ENCODE data around the gene TPGS1.
"Not testable (repeated sequence)": the region's sequence is repeated elsewhere in the genome, so short reads cannot be mapped to it uniquely, and the experiment has no call there.

The TPGS1 gene

DNA sequence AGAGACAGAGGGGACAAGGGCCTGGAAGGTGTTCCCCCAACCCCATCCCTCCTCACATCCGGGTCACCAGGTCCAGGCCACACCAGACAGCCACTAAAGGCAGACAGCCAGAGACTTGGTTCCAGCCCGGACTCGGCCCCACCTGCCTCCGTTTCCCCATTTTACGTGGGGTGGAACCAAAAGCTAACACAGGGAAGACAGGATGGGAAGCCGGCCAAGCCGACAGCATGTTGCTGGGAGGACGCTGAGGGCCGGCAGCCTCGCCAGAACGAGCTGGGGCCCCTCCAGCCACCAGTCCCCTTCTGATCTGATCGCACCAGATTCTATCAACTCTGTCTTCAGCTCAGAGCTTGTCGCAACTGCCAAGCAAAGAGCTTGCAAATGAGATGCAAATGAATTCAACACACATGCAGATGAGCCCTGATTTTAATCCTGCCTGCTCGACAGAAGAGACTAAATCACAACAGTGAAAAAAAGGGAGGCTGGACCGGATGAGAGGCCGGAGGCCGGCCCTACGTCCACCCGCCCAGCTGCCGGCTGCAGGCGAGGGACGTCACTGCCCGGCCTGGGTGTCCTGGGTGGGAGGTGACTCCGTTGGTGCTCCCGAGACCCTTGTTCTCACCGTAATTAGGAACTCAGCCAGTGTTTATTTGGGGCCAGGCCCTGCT is 28.9 kb upstream of the TPGS1 start:
- no peak for DNase-seq

DNA sequence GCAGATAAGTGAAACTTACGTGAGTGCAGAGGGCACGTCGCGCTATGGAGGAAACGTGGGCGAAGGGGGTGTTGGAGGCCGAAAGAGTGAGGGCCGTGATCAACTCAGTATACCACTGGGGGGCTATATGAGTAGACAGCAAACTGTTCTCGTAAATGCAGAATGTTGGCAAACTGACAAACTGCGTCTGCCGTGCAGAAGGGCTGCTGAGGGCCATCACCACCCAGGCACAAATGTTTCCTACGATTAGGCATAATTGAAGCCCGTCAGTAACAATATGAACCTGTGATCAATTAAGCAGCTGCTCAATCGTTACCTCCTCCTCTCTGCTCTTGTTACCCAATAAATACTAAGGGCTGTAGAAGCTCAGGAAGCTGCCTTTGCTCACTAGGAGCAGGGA is 28.3 kb upstream of the TPGS1 start:
- DNase-seq, result no peak

DNA sequence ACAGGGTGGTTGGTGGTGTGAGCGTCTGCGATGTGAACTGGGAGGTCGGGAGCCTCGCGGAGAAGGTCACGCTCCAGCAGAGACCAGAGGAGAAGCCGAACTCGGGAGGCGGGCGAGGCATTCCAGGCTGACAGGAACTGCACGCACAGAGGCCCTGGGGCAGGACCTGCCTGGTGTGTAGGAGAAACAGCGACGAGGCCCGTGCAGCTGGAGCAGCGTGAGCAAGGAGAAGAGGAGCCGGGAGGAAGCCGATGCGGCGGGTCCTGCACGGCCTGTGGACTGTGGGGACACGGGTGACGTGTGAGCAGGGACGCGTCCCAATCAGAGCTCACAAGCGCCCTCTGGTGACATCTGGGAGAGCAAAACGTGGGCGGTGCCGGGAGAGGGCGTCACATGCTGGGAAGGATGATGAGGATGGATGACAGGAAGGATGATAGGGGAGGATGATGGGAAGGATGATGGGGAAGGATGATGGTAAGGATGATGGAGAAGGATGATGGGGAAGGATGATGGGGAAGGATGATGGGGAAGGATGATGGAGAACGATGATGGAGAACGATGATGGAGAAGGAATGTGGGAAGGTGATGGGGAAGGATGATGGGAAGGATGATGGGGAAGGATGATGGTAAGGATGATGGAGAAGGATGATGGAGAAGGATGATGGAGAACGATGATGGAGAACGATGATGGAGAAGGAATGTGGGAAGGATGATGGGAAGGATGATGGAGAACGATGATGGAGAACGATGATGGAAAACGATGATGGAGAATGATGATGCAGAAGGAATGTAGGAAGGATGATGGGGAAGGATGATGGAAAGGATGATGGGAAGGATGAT is 27.1 kb upstream of the TPGS1 start:
- DNase-seq, result peak; percentile 58

DNA sequence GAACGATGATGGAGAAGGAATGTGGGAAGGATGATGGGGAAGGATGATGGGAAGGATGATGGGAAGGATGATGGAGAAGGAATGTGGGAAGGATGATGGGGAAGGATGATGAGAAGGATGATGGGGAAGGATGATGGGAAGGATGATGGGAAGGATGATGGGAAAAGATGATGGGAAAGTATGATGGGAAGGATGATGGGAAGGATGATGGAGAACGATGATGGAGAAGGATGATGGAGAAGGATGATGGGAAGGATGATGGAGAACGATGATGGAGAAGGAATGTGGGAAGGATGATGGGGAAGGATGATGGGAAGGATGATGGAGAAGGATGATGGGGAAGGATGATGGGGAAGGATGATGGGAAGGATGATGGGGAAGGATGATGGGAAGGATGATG is 26.2 kb upstream of the TPGS1 start:
- not testable (repeated sequence) for DNase-seq

DNA sequence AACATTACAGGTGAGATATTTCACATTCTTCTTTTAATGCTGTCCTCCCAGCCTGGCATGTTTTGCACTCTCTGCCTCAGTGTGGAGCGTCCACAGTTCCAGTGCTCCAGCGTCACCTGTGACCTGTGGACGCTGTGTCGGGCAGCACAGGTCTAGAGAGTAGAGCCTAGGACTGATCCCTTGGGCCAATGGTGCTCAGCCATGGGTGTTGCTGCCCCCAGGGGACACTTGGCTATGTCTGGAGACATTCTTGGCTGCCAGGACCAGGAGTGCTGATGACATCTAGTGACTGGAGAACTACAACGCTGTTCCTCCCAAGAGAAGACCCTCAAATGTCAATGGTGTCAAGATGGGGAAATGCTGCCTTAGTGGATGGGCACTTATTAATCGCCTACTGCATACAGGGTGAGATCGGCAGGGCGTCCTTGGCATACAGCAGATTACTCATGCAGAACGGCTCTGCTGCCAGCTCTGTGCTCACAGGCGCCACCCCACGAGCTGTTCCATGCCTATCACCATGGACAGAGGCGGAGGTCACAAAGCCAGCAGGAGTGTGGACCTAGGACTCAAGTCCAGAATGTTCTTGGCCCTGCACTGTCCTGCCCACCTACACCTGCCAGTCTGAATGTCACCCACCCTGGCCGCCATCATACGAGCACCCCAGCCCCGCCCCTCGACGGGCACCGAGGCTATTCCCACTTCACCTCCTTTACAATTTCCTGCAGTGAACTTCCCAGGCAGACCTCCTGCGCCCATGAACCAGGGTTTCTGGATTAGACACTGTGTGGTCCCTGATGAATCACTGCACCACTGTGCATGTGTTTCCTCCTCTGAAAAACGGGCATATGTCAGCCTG is 24.9 kb upstream of the TPGS1 start:
- no peak for DNase-seq

DNA sequence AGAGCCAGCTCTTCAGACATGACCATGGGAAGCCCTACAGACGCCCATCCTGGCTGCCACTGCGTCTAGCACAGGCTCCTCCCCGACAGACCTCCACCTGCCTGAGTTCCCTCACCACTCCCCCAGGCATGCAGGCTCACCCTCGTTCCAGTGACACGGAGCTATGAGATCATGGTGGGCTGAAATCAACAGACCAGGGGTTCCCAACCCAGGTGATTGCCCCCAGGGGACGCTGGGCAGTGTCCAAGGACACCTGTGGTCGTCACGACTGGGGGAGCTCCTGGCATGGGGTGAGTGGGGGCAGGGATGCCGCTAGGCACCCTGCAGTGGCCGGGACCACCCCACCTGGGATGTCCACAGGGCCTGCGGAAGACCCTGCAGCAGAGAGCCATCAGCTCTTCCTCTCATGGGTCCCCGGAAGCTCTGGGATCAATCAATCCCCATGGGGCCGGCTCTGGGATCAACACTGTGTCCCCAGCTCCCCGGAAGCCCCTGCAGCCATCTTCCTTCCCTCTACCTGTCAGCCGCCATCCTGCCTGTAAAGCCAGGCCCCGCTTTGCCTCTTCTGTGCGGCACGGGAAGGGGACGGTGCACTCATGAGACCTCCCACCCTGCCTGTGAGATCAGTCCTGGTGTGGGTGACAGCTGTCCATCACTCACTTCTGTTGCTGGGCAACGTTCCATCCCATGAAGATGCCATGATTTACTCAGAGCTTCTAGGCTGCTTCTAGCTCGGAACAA is 23.8 kb upstream of the TPGS1 start:
- DNase-seq, result no peak

DNA sequence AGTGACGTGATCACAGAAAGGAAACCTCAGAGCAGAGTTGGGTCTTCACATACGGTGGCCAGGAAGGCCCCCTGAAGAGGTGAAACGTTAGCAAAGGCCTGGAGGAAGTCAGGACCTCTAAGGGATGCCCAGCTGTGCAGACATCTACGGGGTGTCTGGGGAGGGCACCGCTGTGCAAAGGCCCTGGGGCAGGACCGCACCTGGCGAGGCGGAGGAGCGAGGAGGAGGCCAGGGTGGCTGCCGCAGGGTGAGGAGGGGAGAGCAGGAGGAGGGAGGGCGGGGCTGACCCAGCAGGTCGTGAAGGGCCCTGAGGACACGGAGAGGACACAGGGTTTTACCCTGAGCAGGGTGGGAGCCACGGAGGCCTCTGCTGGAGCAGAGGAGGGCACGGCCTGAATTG is 22.8 kb upstream of the TPGS1 start:
- DNase-seq, result no peak

DNA sequence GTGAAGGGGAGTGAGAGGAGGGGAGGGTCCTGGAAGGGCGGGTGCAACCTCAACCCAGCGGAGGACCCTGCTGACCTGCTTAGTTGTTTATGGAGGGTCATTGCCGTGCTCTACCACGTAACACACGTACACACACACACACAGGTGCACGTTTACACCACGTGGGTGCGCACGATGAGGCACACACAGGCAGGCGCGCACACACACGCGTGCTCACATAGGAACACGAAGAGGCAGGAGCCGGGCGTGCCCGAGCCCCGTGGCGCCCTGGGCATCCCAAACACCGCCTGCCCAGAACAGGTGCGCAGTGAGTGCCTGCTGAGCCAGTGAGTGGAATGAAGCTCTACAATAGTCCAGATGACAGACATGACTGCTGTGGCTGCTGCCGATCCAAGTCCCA is 22.2 kb upstream of the TPGS1 start:
- DNase-seq, result no peak

DNA sequence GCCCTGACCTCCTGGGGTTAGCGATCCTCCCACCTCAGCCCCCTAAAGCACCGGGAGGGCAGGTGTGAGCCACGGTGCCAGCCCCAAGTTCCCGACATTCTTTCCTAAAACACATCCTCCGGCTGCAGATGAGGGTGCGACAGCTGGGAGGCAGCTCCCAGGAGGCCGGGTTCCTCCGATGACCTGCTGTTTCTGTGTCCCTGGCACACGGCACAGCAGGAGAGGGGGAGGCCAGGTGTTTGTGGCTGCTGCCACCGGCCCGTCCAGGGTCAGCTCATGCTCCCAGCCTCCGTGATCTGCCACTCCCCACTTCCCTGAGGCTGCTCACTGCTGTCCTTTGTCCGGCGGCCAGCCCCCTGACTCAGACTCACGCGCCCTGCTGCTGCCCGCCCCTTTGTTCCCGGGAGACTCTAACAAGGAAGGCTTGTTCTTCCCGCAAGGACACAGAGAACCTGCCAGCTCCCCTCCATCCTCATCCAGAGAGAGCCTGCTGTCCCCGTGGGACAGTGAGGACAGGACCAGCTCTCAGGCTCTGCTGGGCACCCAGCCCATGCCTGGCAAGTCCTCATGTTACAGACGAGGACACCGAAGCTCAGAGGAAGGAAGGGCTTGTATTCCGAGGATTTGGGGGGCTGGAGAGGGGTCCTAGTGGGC is 21.6 kb upstream of the TPGS1 start:
- DNase-seq, result no peak

DNA sequence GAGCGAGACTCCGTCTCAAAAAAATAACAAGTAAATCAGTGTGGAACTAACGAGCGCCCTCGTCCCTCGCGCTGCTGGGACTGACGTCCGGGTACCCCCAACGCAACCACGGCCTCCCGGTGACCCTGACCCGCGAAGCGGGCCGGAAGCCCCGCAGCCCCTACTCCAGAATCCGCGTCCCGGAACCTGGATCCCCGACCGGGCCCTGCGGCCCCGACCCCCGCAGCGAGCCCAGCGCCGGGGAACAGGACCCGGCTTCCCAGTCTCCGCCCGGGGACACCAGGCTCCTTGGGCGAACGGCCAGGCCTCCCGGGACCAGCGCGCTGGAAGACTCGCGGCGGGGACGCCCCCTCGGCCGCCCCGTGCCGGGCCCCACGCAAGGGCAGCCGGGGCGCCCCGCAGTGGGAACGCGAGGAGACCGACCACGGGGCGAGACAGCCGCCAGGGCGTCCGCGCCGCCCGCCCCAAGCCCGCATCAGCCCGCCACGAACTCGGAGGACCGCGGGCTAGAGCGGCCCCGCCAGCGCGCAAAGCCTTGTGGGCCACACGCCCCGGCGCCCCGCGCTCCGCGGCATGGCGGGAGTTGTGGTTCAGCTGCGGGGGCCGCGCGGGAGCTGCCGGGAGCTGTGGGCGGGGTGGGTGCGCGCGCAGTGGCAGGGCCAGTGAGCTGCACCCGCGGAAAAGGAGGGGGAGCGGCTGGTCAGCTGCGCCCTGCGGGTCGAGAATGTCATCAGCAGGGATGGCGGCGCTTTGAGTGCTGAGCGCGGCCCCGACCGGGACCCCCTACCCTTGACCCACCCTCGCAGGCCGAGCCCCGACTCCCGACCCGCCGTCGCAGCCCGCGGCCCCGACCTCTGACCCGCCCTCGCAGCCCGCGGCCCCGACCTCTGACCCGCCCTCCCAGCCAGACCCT is 18.5 kb upstream of the TPGS1 start:
- peak; percentile 95 for DNase-seq

DNA sequence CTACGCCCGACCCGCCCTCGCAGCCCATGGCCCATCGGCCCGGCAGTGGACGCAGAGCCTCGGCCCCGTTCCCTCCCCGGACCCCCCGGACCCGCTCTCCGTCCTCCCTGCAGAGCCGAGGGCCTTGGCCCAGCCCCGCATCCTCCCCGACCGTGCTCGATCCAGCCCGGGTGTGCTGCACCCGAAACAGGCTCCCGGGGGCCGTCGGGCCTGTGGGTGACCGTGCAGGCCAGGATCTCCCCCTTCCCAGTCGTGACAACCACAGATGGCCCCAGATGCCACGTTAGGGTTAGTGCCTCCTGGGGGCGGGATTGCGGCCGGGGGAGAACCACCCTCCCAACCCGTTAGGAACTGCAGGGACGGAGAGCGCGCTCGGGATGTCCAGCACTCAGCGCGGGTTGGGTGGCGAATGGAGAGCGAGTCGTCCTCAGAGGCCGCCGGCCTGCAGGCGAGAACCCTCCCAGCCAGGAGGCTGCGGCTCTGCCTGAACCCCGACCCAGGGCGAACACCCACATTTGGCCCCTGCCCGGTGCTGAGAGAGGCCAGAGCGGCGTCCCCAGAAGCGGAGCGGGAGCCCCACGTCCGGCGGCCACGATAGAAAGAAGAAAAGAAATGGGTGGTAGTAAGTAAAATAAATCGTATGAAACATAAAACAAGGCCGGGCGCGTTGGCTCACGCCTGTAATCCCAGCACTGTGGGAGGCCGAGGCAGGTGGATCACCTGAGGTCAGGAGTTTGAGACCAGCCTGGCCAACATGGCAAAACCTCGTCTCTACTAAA is 17.7 kb upstream of the TPGS1 start:
- no peak for DNase-seq

DNA sequence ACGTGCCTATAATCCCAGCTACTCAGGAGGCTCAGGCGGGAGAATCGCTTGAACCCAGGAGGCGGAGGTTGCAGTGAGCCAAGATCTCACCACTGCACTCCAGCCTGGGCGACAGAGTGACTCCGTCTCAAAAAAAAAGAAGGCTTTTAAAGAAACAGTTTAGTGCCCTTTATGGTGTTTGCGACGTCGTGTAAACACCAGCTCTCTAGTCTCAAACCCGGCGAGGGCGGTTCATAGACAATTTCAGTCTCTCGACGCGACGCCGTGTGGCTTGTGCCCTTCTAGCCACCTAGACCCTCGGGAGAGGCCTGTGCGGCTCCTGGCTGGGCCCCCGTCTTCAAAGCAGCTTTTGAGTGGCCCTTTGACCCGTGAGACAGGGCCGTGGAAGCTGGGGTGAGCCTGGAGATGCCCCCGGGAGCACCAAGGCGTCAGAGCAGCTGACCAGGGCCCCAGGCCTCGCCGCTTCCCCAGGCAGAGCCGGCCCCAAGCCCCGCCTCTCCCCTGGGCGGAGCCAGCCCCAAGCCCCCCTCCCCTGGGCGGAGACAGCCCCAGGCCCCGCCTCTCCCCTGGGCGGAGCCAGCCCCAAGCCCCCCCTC is 16.1 kb upstream of the TPGS1 start:
- DNase-seq, result no peak

DNA sequence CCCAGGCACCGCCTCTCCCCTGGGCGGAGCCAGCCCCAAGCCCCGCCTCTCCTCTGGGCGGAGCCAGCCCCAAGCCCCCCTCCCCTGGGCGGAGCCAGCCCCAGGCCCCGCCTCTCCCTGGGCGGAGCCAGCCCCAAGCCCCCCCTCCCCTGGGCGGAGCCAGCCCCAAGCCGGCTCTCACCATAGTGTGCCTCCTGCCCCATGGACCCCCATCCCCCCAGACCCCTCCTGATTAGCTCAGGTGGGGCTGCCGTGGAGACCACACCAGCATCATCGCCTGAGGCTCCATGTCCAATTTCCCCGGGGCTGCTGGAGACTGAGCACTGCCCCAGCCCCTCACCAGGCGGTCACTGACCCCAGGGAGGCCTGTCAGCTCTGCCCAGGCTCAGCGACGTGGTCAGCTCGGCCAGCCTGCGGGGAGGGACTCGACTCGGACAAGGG is 15.2 kb upstream of the TPGS1 start:
- peak; percentile 21 for DNase-seq

DNA sequence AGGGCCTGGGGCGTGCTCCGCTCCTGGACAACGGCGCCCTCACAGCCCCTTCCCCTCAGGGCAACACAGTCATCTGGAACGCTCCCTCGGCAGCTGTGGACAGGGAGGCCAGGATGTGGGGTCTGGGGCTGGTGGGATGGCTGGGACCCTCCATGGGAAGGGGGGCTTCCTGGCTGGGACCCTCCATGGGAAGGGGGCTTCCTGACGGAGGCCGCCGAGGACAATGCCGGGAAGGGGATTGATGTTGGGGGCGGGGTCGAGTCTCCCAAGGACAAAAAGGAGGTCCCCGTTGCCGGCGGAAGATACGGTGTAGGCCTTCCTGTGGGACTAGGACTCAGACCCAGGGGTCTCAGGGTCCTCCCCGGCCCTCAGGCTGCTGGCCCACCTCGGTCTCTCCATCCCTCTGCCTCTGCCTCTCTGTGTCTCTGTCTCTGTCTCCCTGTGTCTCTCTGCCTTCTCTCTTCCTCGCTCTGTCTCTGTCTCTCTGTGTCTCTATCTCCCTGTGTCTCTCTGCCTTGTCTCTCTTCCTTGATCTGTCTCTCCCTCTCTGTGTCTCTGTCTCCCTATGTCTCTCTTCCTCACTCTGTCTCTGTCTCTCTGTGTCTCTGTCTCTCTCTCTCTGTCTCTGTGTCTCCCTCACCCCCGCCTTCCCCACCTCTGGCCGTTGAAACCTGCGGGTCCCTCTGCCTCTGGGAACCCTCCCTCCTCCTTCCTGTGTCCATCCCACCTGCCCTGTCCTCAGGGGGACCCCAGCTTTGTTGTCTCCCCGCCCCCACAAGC is 13.7 kb upstream of the TPGS1 start:
- DNase-seq, result no peak

DNA sequence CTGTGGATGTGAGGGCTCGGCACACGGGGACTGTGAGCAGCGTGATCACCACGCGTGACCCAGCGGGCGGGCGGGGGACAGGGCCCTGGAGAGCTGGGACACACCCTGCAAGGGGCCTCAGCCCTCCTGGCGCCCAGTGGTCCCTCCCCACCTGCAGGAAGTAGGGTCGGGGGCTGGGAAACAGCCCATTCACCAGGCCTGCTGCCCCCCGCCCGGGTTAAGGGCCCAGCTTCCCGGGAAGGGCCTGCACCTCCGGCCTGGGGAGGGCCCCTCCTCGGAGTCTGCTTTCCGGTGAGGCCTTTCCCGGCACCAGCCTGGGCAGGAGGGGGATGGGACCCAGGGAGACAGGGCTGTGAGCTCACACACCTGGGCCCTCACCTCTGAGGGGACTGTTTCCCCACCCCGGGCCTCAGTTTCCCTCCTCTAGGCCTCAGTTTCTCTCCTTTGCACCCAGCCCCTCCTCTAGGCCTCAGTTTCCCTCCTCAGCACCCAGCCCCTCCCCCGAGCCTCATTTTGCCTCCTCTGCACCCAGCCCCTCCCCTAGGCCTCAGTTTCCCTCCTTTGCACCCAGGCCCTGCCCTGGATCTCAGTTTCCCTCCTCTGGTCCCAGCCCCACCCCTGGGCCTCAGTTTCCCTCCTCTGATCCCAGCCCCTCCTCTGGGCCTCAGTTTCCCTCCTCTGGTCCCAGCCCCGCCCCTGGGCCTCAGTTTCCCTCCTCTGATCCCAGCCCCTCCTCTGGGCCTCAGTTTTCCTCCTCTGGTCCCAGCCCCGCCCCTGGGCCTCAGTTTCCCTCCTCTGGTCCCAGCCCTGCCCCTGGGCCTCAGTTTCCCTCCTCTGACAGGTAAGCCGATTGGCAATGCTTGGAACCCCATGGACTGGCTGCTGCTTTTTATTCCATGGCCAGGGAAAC is 12.9 kb upstream of the TPGS1 start:
- no peak for DNase-seq

DNA sequence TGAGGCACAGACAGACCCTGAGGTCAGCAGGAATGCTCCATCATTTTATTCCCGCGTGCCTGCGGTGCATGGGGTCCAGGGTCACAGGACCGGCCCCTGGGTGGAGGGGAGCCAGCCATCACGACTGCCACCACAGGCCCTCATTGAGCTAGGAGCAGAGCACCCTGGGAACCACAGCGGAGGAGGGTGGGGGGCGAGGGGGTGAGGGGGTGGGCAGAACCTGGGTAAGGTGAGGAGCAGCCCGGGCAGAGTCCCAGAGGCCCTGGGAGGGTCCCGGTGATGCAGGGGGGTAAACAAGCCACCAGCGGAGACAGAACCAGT is 12.3 kb upstream of the TPGS1 start:
- DNase-seq, result no peak

DNA sequence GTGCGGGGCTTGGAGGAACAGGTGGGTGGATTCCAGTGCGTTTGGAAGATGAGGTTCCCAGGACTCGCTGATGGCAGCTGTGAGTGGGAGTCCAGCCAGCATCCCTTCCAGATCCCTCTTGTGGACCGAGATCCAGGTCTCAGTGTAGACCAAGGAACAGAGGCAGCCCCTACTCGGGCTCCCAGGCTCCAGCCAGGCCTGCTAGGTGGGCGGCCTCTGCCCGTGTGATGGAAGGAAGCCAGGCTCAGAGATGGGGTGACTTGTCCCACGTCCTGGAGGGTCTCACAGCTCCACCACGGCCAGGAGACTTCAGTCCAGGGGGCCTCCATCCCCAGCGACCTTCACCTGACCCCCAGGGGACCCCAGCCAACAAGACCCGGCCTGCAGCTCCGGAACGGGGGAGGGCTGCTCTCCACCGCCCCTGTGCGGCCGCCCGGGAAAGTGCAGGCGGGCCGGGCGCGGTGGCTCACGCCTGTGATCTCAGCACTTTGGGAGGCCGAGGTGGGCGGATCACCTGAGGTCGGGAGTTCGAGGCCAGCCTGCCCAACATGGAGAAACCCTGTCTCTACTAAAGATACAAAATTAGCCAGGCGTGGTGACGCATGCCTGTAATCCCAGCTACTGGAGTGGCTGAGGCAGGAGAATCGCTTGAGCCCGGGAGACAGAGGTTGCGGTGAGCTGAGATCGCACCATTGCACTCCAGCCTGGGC is 11.7 kb upstream of the TPGS1 start:
- DNase-seq, result peak; percentile 52

All from CD4-positive, alpha-beta T cell treated with Interleukin-12 subunit alpha and Interleukin-12 subunit beta, for 1 hour (primary cell).